ENCODE results near the gene TREX2.
"Not testable (repeated sequence)": the region's sequence is repeated elsewhere in the genome, so short reads cannot be mapped to it uniquely, and the experiment has no call there.

DNA sequence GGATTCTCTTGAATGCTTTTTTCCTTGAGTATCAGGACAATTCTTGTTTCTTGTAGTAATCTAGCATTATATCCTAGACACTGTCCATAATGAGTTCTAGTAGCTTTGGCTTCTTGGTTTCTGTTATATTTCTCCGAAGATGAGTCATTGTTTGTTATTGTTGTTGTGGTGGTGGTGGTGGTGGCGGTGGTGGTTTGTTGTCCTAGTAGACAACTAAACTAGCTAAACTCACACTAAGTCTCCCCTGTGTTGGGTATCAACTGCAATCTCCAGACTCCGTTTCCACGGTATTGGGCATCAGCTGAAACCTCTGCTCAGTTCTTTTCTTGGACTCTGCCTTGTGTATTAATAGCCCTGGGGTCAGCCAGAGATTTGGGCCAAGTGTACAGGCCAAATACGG, 41.5 kb downstream of the TREX2 start:
- TF ChIP-seq EZH2phosphoT487 (IDR thresholded peaks at IDR 0.05; ENCODE audit: unreplicated experiment); CTCF (conservative IDR thresholded peaks at IDR 0.05; ENCODE audit: low read depth in 2 of 2); POLR2AphosphoS5 (IDR thresholded peaks at IDR 0.05; ENCODE audit: low read depth); JUNB (IDR thresholded peaks at IDR 0.05; ENCODE audit: unreplicated experiment); EZH2 (IDR thresholded peaks at IDR 0.05; ENCODE audit: low read depth, unreplicated experiment); ZNF462 (CRISPR knock-in tag; IDR thresholded peaks at IDR 0.05); CREB1 (CRISPR knock-in tag; IDR thresholded peaks at IDR 0.05; ENCODE audit: low read depth); ZNF331 (CRISPR knock-in tag; IDR thresholded peaks at IDR 0.05; ENCODE audit: low read depth); STAT1 (IDR thresholded peaks at IDR 0.05; ENCODE audit: unreplicated experiment): not testable (repeated sequence)
- TF ChIP-seq, protein P1, sequence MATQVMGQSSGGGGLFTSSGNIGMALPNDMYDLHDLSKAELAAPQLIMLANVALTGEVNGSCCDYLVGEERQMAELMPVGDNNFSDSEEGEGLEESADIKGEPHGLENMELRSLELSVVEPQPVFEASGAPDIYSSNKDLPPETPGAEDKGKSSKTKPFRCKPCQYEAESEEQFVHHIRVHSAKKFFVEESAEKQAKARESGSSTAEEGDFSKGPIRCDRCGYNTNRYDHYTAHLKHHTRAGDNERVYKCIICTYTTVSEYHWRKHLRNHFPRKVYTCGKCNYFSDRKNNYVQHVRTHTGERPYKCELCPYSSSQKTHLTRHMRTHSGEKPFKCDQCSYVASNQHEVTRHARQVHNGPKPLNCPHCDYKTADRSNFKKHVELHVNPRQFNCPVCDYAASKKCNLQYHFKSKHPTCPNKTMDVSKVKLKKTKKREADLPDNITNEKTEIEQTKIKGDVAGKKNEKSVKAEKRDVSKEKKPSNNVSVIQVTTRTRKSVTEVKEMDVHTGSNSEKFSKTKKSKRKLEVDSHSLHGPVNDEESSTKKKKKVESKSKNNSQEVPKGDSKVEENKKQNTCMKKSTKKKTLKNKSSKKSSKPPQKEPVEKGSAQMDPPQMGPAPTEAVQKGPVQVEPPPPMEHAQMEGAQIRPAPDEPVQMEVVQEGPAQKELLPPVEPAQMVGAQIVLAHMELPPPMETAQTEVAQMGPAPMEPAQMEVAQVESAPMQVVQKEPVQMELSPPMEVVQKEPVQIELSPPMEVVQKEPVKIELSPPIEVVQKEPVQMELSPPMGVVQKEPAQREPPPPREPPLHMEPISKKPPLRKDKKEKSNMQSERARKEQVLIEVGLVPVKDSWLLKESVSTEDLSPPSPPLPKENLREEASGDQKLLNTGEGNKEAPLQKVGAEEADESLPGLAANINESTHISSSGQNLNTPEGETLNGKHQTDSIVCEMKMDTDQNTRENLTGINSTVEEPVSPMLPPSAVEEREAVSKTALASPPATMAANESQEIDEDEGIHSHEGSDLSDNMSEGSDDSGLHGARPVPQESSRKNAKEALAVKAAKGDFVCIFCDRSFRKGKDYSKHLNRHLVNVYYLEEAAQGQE (IDR thresholded peaks at IDR 0.05; ENCODE audit: unreplicated experiment) = not testable (repeated sequence)
- TF ChIP-seq, protein P2, sequence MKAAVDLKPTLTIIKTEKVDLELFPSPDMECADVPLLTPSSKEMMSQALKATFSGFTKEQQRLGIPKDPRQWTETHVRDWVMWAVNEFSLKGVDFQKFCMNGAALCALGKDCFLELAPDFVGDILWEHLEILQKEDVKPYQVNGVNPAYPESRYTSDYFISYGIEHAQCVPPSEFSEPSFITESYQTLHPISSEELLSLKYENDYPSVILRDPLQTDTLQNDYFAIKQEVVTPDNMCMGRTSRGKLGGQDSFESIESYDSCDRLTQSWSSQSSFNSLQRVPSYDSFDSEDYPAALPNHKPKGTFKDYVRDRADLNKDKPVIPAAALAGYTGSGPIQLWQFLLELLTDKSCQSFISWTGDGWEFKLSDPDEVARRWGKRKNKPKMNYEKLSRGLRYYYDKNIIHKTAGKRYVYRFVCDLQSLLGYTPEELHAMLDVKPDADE (IDR thresholded peaks at IDR 0.05) = not testable (repeated sequence)

All from GM23338 (cell line).